Chondrocyte (in vitro differentiated cells): ENCODE results near the gene TIGD1. TPM values are rescaled to one million over a fixed set of nuclear protein-coding genes. Genes with fewer than 3 reads are reported as not detected.

Experiments used
- DNase-seq: peaks from one replicate; pipeline ENCODE4 v3.0.0; 2021; ENCODE audit warnings: mixed read lengths, low spot score
- H3K27ac Mint-ChIP-seq: one replicate; pipeline ENCODE4 v1.8.0; 2021; ENCODE audit warnings: mild to moderate bottlenecking, moderate library complexity, mixed read lengths; ENCODE audit not compliant: unreplicated experiment
- H3K27me3 Mint-ChIP-seq: 2 replicates; pipeline ENCODE4 v1.8.0; 2021; ENCODE audit warnings: low read depth, mixed read lengths
- H3K36me3 Mint-ChIP-seq: 2 replicates; pipeline ENCODE4 v1.8.0; 2021; ENCODE audit warnings: low read depth, mixed read lengths
- H3K4me1 Mint-ChIP-seq: 2 replicates; pipeline ENCODE4 v1.8.0; 2021; ENCODE audit warnings: low read depth, mild to moderate bottlenecking, mixed read lengths
- H3K4me3 Mint-ChIP-seq: one replicate; pipeline ENCODE4 v1.8.0; 2021; ENCODE audit warnings: mild to moderate bottlenecking, moderate library complexity, mixed read lengths; ENCODE audit not compliant: unreplicated experiment
- H3K9me3 Mint-ChIP-seq: 2 replicates; pipeline ENCODE4 v1.8.0; 2021; ENCODE audit warnings: low read depth, mixed read lengths
- CTCF ChIP-seq: fragments of 200-600 bp; sonication (generic); IDR thresholded peaks from 2 replicates; pipeline ENCODE4 v1.5.0; 2021; ENCODE audit warnings: antibody characterized with exemption, mild to moderate bottlenecking, moderate library complexity
- total RNA-seq: library from RNA; stranded (reverse); gene quantifications from 3 replicates; pipeline ENCODE4 v1.2.1, GENCODE V29; 2021

TIGD1 gene
- total RNA-seq, 1 donor from 2014 or later, result 3.2 TPM

GRCh38 chr2:232538671-232539070 lies 11.7 kb downstream of the TIGD1 start:
- no peak overlapping the region for H3K4me3 Mint-ChIP-seq
- H3K36me3 Mint-ChIP-seq, result no peaks in the 10 kb centered on the region
- no peak overlapping the region for H3K27ac Mint-ChIP-seq
- no peaks in the 10 kb centered on the region for H3K27me3 Mint-ChIP-seq
- peak; percentile 26 for DNase-seq
- peaks cover 6% of the 10 kb centered on the region for H3K9me3 Mint-ChIP-seq
- no peak for TF ChIP-seq CTCF
- H3K4me1 Mint-ChIP-seq, result no peaks in the 10 kb centered on the region

GRCh38 chr2:232537499-232537898 lies 12.9 kb downstream of the TIGD1 start:
- Mint-ChIP-seq H3K27ac (no peak overlapping the region), H3K27me3 (no peaks in the 10 kb centered on the region), H3K4me3 (no peak overlapping the region), H3K36me3 (no peaks in the 10 kb centered on the region), H3K4me1 (no peaks in the 10 kb centered on the region), H3K9me3 (peaks cover 6% of the 10 kb centered on the region)
- no peak for TF ChIP-seq CTCF
- DNase-seq, result peak; percentile 39

GRCh38 chr2:232537079-232537478 lies 13.3 kb downstream of the TIGD1 start:
- no peaks in the 10 kb centered on the region for H3K27me3 Mint-ChIP-seq
- no peak overlapping the region for H3K4me3 Mint-ChIP-seq
- H3K36me3 Mint-ChIP-seq, result no peaks in the 10 kb centered on the region
- H3K27ac Mint-ChIP-seq, result no peak overlapping the region
- H3K9me3 Mint-ChIP-seq, result peaks cover 6% of the 10 kb centered on the region
- no peaks in the 10 kb centered on the region for H3K4me1 Mint-ChIP-seq
- peak; percentile 34 for TF ChIP-seq CTCF
- DNase-seq, result peak; percentile 70

GRCh38 chr2:232535761-232536530 lies 14.4 kb downstream of the TIGD1 start:
- Mint-ChIP-seq H3K9me3 (peaks cover 6% of the 10 kb centered on the region), H3K4me3 (no peak overlapping the region), H3K27me3 (no peaks in the 10 kb centered on the region), H3K4me1 (no peaks in the 10 kb centered on the region), H3K36me3 (no peaks in the 10 kb centered on the region), H3K27ac (no peak overlapping the region)
- TF ChIP-seq CTCF, result no peak
- peak; percentile 24 for DNase-seq

GRCh38 chr2:232534940-232535651 lies 15.3 kb downstream of the TIGD1 start:
- no peaks in the 10 kb centered on the region for H3K27me3 Mint-ChIP-seq
- DNase-seq, result peak; percentile 74

More at GRCh38 chr2:232534940-232535651, 15.3 kb downstream of the TIGD1 start:
- peaks cover 6% of the 10 kb centered on the region for H3K9me3 Mint-ChIP-seq
- H3K4me3 Mint-ChIP-seq, result no peak overlapping the region
- no peak for TF ChIP-seq CTCF
- no peak overlapping the region for H3K27ac Mint-ChIP-seq
- no peaks in the 10 kb centered on the region for H3K4me1 Mint-ChIP-seq
- H3K36me3 Mint-ChIP-seq, result no peaks in the 10 kb centered on the region
